Smooth muscle cell of trachea (primary cell): Measurements from ENCODE around the gene SIRPD. TPM values are rescaled to one million over a fixed set of nuclear protein-coding genes. Genes with fewer than 3 reads are reported as not detected.

Source experiments
- total RNA-seq: library from RNA; depleted of rRNA; stranded (reverse); fragments of >200 nt; gene quantifications from 2 replicates; pipeline ENCODE4 v1.2.1, GENCODE V29; 2014

Gene SIRPD
- not detected in 2 replicates for total RNA-seq

DNA sequence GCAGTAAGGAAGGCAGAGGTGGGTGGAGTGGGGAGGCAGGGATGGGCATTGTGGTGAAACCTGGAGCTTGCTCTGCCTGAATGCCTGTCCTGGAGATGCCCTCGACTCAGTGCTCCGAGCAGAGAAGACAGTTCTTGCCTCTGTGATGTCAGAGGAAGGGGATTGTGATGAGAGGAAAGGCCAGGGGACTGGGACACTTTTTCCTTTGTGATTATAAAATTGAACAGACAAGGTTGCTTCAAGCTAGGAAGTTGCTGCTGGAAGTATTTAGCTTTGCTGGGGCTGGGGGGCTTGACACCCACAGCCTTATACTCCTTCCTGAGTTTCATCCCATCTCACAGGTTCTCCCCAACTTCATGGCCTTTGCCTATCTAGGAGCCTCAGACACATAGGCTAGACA is at the start of gene SIRPD:
Gene SIRPD, minus strand, starts transcription at position 101 of the 400 bp plus-strand sequence. Its CDS starts 52 bp downstream, at position 49.

DNA sequence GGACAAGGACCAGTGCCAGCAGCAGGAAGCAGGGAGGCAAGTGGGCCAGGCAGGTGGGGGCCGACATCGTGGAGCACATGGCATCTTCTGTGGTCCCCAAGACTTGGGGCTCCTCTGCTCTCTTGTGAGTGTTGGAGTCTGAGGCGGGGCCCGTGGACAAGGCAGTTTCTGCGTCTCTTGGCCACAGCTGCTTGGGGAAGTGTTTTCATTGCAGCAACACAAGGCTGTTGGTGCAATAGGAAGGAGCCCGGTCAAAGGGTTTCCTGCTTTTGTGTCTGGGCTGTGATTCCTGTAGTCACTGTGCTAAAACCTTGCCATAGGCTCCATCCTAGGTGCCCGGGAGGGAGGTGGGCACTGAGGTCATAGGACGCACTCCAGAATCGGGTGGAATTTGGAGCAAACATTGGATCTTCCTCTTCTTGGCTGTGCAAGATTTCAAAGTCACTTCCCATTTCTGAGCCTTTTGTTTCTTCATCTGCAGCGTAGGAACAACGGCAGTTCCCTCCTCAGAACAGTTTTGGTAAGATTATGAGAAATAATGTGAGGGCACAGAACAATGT is 66.1 kb downstream of the SIRPD start, which contains the start of gene SIRPB2:
Gene SIRPB2, minus strand, starts transcription at position 140 of the 560 bp plus-strand sequence. Its CDS starts 61 bp downstream, at position 79.

Other genes starting within 250 kb of the SIRPD start
- 1.9 and 2.3 TPM in 2 replicates for gene SDCBP2, start 228.6 kb downstream of the SIRPD start, total RNA-seq
- gene FKBP1A, start 164.7 kb downstream of the SIRPD start, total RNA-seq = 156 and 174 TPM in 2 replicates
- 19.8 and 35.3 TPM in 2 replicates for gene NSFL1C, start 90.9 kb downstream of the SIRPD start, total RNA-seq
- not detected in 2 replicates for gene SIRPB2, start 66.3 kb downstream of the SIRPD start, total RNA-seq
- gene SIRPB1, start 62.3 kb upstream of the SIRPD start, total RNA-seq = 0.29 and 1.2 TPM in 2 replicates
- not detected in 2 replicates for gene SIRPG, start 100.1 kb upstream of the SIRPD start, total RNA-seq